Osteoblast (primary cell): Measurements from ENCODE around the gene GRIN1. TPM values are rescaled to one million over a fixed set of nuclear protein-coding genes. Genes with fewer than 3 reads are reported as not detected.

Experiments
- DNase-seq: peaks from one replicate; pipeline ENCODE4 v3.0.0; 2011; ENCODE audit warnings: low spot score, mixed read lengths; ENCODE audit not compliant: insufficient read length; ENCODE audit errors: missing footprints
- H2AFZ ChIP-seq: 2 replicates; pipeline ENCODE4 v1.6.0; 2011; ENCODE audit warnings: mild to moderate bottlenecking, low read length
- H3K27ac ChIP-seq: 2 replicates; pipeline ENCODE4 v1.5.1; 2011; ENCODE audit warnings: mild to moderate bottlenecking, low read depth, low read length, moderate library complexity
- H3K27me3 ChIP-seq: 2 replicates; pipeline ENCODE4 v1.6.0; 2012; ENCODE audit warnings: mild to moderate bottlenecking, control low read depth, inconsistent platforms, low read length, moderate library complexity; ENCODE audit not compliant: insufficient read depth
- H3K36me3 ChIP-seq: 2 replicates; pipeline ENCODE4 v1.5.1; 2011; ENCODE audit warnings: mild to moderate bottlenecking, low read length, control low read depth, moderate library complexity; ENCODE audit not compliant: insufficient read depth
- H3K4me1 ChIP-seq: 2 replicates; pipeline ENCODE4 v1.5.1; 2011; ENCODE audit warnings: mild to moderate bottlenecking, low read length, control low read depth, moderate library complexity; ENCODE audit not compliant: insufficient read depth
- H3K4me2 ChIP-seq: 2 replicates; pipeline ENCODE4 v1.6.0; 2011; ENCODE audit warnings: mild to moderate bottlenecking, low read length; ENCODE audit not compliant: insufficient read depth
- H3K4me3 ChIP-seq: fragments of 200-600 bp; sonication (generic); 3 replicates; pipeline ENCODE4 v1.5.1; 2012; ENCODE audit warnings: mild to moderate bottlenecking, low read length, inconsistent platforms; ENCODE audit not compliant: insufficient read depth
- H3K79me2 ChIP-seq: 2 replicates; pipeline ENCODE4 v1.6.0; 2012; ENCODE audit warnings: mild to moderate bottlenecking, low read length, control low read depth, inconsistent platforms; ENCODE audit not compliant: insufficient read depth
- H3K9me3 ChIP-seq: 2 replicates; pipeline ENCODE4 v1.5.1; 2011; ENCODE audit warnings: low read depth, low read length, control low read depth
- H4K20me1 ChIP-seq: 2 replicates; pipeline ENCODE4 v1.6.0; 2012; ENCODE audit warnings: mild to moderate bottlenecking, low read length, control low read depth; ENCODE audit not compliant: insufficient read depth
- total RNA-seq: library from RNA; depleted of rRNA; stranded (reverse); fragments of >200 nt; gene quantifications from 2 replicates; pipeline ENCODE4 v1.2.3, GENCODE V29; 2012
- TF ChIP-seq, protein P1 (sequence below): IDR thresholded peaks from 2 replicates; pipeline ENCODE4 v1.5.1; 2011; ENCODE audit warnings: mild to moderate bottlenecking, low read depth, low read length, moderate library complexity; ENCODE audit errors: extremely low read depth

GRIN1 gene
- total RNA-seq, 1 donor: not detected

DNA sequence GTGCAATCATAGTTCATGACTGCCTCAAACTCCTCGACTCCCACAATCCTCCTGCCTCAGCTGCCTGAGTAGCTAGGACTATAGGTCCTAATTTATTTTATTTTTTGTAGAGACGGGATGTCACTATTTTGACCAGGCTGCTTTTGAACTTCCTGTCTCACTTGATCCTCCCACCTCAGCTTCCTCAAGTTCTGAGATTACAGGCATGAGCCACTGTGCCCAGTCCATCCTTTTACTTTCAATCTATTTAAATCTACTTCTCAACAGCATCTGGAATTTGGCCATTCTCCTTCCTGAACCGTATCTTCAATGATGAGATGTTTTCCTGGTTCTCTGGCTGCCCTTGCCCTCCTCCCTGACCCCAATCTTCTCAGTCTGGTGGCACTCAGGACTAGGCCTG lies 12.2 kb upstream of the GRIN1 start:
- Histone ChIP-seq H3K4me1 (peaks cover 15% of the 10 kb centered on the region), H3K4me2 (no peak overlapping the region), H2AFZ (no peak overlapping the region), H3K9me3 (no peaks in the 10 kb centered on the region), H4K20me1 (peaks cover 22% of the 10 kb centered on the region), H3K4me3 (no peak overlapping the region), H3K27me3 (no peaks in the 10 kb centered on the region), H3K27ac (no peak overlapping the region), H3K79me2 (peaks cover 25% of the 10 kb centered on the region), H3K36me3 (no peaks in the 10 kb centered on the region)
- DNase-seq: no peak
- TF ChIP-seq, protein P1, sequence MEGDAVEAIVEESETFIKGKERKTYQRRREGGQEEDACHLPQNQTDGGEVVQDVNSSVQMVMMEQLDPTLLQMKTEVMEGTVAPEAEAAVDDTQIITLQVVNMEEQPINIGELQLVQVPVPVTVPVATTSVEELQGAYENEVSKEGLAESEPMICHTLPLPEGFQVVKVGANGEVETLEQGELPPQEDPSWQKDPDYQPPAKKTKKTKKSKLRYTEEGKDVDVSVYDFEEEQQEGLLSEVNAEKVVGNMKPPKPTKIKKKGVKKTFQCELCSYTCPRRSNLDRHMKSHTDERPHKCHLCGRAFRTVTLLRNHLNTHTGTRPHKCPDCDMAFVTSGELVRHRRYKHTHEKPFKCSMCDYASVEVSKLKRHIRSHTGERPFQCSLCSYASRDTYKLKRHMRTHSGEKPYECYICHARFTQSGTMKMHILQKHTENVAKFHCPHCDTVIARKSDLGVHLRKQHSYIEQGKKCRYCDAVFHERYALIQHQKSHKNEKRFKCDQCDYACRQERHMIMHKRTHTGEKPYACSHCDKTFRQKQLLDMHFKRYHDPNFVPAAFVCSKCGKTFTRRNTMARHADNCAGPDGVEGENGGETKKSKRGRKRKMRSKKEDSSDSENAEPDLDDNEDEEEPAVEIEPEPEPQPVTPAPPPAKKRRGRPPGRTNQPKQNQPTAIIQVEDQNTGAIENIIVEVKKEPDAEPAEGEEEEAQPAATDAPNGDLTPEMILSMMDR: no peak

- TF ChIP-seq, protein P1: no peak
- no peak overlapping the region for H2AFZ ChIP-seq
- peaks cover 15% of the 10 kb centered on the region for H3K4me1 ChIP-seq
- H3K27ac ChIP-seq: no peak overlapping the region
- peak overlapping the region; percentile 30 for H3K4me3 ChIP-seq
- peaks cover 25% of the 10 kb centered on the region for H3K79me2 ChIP-seq
- no peaks in the 10 kb centered on the region for H3K9me3 ChIP-seq
- H3K36me3 ChIP-seq: no peaks in the 10 kb centered on the region
- peaks cover 15% of the 10 kb centered on the region for H4K20me1 ChIP-seq
- peak; percentile 49 for DNase-seq
- peak overlapping the region; percentile 97 for H3K4me2 ChIP-seq
- no peaks in the 10 kb centered on the region for H3K27me3 ChIP-seq
Observed at GRCh38 chr9:137127301-137128157, 11.4 kb upstream of the GRIN1 start.

- peaks cover 15% of the 10 kb centered on the region for H3K4me1 ChIP-seq
- peak; percentile 67 for DNase-seq
- no peak overlapping the region for H3K27ac ChIP-seq
- TF ChIP-seq, protein P1: no peak
- H2AFZ ChIP-seq: no peak overlapping the region
- no peaks in the 10 kb centered on the region for H3K9me3 ChIP-seq
- peak overlapping the region; percentile 97 for H3K4me2 ChIP-seq
- peaks cover 15% of the 10 kb centered on the region for H4K20me1 ChIP-seq
- peak overlapping the region; percentile 78 for H3K4me3 ChIP-seq
- no peaks in the 10 kb centered on the region for H3K36me3 ChIP-seq
- peaks cover 25% of the 10 kb centered on the region for H3K79me2 ChIP-seq
- no peaks in the 10 kb centered on the region for H3K27me3 ChIP-seq
Observed at GRCh38 chr9:137128158-137128861, 10.6 kb upstream of the GRIN1 start.

GRCh38 chr9:137128862-137129455 lies 10.0 kb upstream of the GRIN1 start:
- H4K20me1 ChIP-seq: peaks cover 14% of the 10 kb centered on the region
- H3K36me3 ChIP-seq: no peaks in the 10 kb centered on the region
- peaks cover 25% of the 10 kb centered on the region for H3K79me2 ChIP-seq
- peaks cover 15% of the 10 kb centered on the region for H3K4me1 ChIP-seq
- no peaks in the 10 kb centered on the region for H3K9me3 ChIP-seq
- H3K27me3 ChIP-seq: no peaks in the 10 kb centered on the region
- DNase-seq: peak; percentile 73
- peak overlapping the region; percentile 78 for H3K4me3 ChIP-seq
- peak overlapping the region; percentile 51 for H3K27ac ChIP-seq
- peak overlapping the region; percentile 97 for H3K4me2 ChIP-seq
- peak overlapping the region; percentile 76 for H2AFZ ChIP-seq
- TF ChIP-seq, protein P1: no peak
